GM18873 (cell line): Measurements from ENCODE around the gene TEKTIP1.
"Not testable (repeated sequence)": the region's sequence is repeated elsewhere in the genome, so short reads cannot be mapped to it uniquely, and the experiment has no call there.

Experiments used
- ATAC-seq: cut with Tn5 transposase; IDR thresholded peaks from one replicate; pipeline ENCODE4 v1.9.1; 2021; ENCODE audit warnings: mild to moderate bottlenecking, moderate library complexity, moderate number of reproducible peaks; ENCODE audit not compliant: unreplicated experiment, low FRiP score

The TEKTIP1 gene

GRCh38 chr19:3522421-3523360, 16.3 kb upstream of the TEKTIP1 start:
- ATAC-seq: no peak

- ATAC-seq: no peak
Observed at GRCh38 chr19:3523361-3524077, 15.5 kb upstream of the TEKTIP1 start.

- ATAC-seq: no peak
Observed at GRCh38 chr19:3524078-3524842, 14.7 kb upstream of the TEKTIP1 start.

GRCh38 chr19:3524904-3525451, 14.0 kb upstream of the TEKTIP1 start:
- no peak for ATAC-seq

- no peak for ATAC-seq
Observed at GRCh38 chr19:3526507-3527237, 12.3 kb upstream of the TEKTIP1 start.

- no peak for ATAC-seq
Observed at GRCh38 chr19:3527238-3527910, 11.6 kb upstream of the TEKTIP1 start.

- ATAC-seq: no peak
Observed at GRCh38 chr19:3528080-3528479, 10.9 kb upstream of the TEKTIP1 start.

GRCh38 chr19:3528539-3529211, 10.3 kb upstream of the TEKTIP1 start:
- no peak for ATAC-seq

- not testable (repeated sequence) for ATAC-seq
Observed at GRCh38 chr19:3529299-3529698, 9.7 kb upstream of the TEKTIP1 start.

GRCh38 chr19:3530389-3530788, 8.6 kb upstream of the TEKTIP1 start:
- no peak for ATAC-seq

GRCh38 chr19:3531716-3532115, 7.3 kb upstream of the TEKTIP1 start:
- no peak for ATAC-seq

GRCh38 chr19:3532154-3532786, 6.7 kb upstream of the TEKTIP1 start:
- no peak for ATAC-seq

- no peak for ATAC-seq
Observed at GRCh38 chr19:3533033-3533432, 5.9 kb upstream of the TEKTIP1 start.

- ATAC-seq: no peak
Observed at GRCh38 chr19:3533563-3534216, 5.3 kb upstream of the TEKTIP1 start.

- ATAC-seq: no peak
Observed at GRCh38 chr19:3534375-3535234, 4.4 kb upstream of the TEKTIP1 start.

GRCh38 chr19:3535235-3535535, 3.8 kb upstream of the TEKTIP1 start:
- ATAC-seq: no peak

GRCh38 chr19:3535563-3535965, 3.4 kb upstream of the TEKTIP1 start:
- no peak for ATAC-seq
